Ramos (cell line): ENCODE results near the gene SACM1L.
"Not testable (repeated sequence)": the region's sequence is repeated elsewhere in the genome, so short reads cannot be mapped to it uniquely, and the experiment has no call there.

Source experiments
- in situ Hi-C: fragments of 300-500 bp; cut with MboI; formaldehyde crosslinking; loops from one replicate; pipeline ENCODE4 v1.14.3; 2022; ENCODE audit warnings: low sequenced_read_pairs; ENCODE audit not compliant: unreplicated experiment

Gene SACM1L

GRCh38 chr3:45666757-45667431 lies 22.3 kb upstream of the SACM1L start:
- in situ Hi-C loops, result no loop called here

GRCh38 chr3:45667569-45667934 lies 21.6 kb upstream of the SACM1L start:
- in situ Hi-C loops, result no loop called here

- in situ Hi-C loops, result no loop called here
Measured at GRCh38 chr3:45670436-45670835, 18.8 kb upstream of the SACM1L start.

- in situ Hi-C loops, result no loop called here
Measured at GRCh38 chr3:45670991-45671390, 18.2 kb upstream of the SACM1L start.

GRCh38 chr3:45673273-45673672 lies 15.9 kb upstream of the SACM1L start:
- in situ Hi-C loops, result no loop called here

- in situ Hi-C loops, result no loop called here
Measured at GRCh38 chr3:45676325-45677032, 12.7 kb upstream of the SACM1L start.

- in situ Hi-C loops, result no loop called here
Measured at GRCh38 chr3:45677033-45677446, 12.2 kb upstream of the SACM1L start.

- in situ Hi-C loops, result no loop called here
Measured at GRCh38 chr3:45677841-45678240, 11.4 kb upstream of the SACM1L start.

- in situ Hi-C loops, result no loop called here
Measured at GRCh38 chr3:45679805-45680204, 9.4 kb upstream of the SACM1L start.

GRCh38 chr3:45681221-45681620 lies 8.0 kb upstream of the SACM1L start:
- in situ Hi-C loops, result no loop called here

GRCh38 chr3:45681846-45682245 lies 7.3 kb upstream of the SACM1L start:
- in situ Hi-C loops, result no loop called here

- in situ Hi-C loops, result no loop called here
Measured at GRCh38 chr3:45682311-45682710, 6.9 kb upstream of the SACM1L start.

- in situ Hi-C loops, result no loop called here
Measured at GRCh38 chr3:45682786-45683185, 6.4 kb upstream of the SACM1L start.

GRCh38 chr3:45683417-45684326 lies 5.5 kb upstream of the SACM1L start:
- in situ Hi-C loops, result no loop called here

GRCh38 chr3:45684327-45684892 lies 4.8 kb upstream of the SACM1L start:
- in situ Hi-C loops, result no loop called here

GRCh38 chr3:45685722-45686121 lies 3.5 kb upstream of the SACM1L start:
- in situ Hi-C loops, result not testable (repeated sequence)

- in situ Hi-C loops, result no loop called here
Measured at GRCh38 chr3:45686850-45687249, 2.3 kb upstream of the SACM1L start.

- in situ Hi-C loops, result no loop called here
Measured at GRCh38 chr3:45687828-45688193, 1.4 kb upstream of the SACM1L start.

- in situ Hi-C loops, result no loop called here
Measured at GRCh38 chr3:45688194-45688881, 858 bp upstream of the SACM1L start.

- in situ Hi-C loops, result no loop called here
Measured at GRCh38 chr3:45689787-45690145, 570 bp downstream of the SACM1L start.
